ENCODE data around the gene ST7.
"Not testable (repeated sequence)": the region's sequence is repeated elsewhere in the genome, so short reads cannot be mapped to it uniquely, and the experiment has no call there.

The ST7 gene

GRCh38 chr7:117243390-117243789 lies 290.1 kb downstream of the ST7 start:
- DNase-seq: no peak

DNA sequence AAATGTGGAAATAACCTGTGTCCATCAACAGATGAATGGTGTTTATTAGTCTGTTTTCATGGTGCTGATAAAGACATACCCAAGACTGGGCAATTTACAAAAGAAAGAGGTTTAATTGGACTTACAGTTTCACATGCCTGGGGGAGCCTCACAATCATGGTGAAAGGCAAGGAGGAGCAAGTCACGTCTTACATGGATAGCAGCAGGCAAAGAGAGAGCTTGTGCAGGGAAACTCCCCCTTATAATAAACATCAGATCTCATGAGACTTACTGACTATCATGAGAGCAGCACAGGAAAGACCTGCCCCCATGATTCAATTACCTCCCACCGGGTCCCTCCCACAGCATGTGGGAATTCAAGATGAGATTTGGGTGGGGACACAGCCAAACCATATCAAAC lies 292.4 kb downstream of the ST7 start:
- DNase-seq: not testable (repeated sequence)

DNA sequence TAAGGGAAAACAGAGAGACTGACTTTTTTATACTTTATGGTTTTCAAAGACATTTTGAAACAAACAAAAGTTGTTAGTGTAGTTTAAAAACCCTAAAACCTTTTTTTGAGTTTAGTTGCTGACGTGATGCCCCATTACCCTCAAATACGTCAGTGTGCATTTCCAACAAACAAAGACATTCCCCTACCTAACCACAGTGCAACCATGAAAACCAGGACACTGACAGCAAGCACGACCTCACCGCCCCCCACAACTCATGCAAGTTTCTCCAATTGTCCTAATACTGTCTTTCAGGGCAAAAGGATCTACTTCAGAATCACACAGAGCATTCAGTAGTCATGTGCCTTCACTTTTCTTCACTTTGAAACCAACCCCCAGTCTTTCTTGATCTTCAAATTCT lies 294.5 kb downstream of the ST7 start:
- DNase-seq: no peak

DNA sequence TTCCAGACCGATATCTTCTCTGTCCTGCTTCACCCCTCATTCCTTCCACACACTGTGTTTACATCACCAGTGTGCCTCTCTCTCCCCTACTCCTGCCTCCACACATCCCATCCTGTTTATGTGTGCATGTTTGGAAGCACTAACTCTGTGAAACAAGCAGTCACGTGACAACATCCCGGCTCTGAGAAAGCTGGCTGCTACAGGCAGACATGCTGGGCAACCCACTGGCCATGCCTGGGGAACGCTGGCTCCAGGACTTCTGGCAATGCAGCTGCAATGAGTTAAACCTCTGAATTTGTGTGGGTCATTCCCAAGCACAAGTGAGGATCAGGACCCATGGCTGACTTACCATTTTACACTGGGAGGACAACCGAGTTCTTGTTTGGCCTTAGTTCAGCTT lies 295.5 kb downstream of the ST7 start:
- no peak for DNase-seq

DNA sequence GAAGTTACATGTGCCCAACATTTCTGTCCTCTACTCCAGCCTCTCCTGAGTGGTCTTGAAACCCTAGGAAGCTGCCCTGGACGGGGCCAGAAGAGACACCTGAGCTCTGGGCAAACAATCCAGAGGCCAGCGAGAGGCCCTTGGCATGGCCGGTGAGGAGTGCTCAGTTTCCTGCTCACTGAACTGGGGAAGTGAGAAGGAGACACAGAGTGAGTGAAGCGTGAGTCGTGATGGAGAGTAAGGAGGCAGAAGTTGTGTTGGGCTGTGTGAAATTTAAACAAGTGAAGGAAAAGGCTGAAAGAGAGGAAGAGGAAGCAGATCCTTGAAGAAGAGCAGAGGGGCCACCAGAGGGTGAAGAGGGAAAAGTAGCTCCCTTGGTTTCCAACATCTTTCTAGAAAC lies 296.4 kb downstream of the ST7 start:
- no peak for DNase-seq

GRCh38 chr7:117250245-117250644 lies 296.9 kb downstream of the ST7 start:
- no peak for DNase-seq

DNA sequence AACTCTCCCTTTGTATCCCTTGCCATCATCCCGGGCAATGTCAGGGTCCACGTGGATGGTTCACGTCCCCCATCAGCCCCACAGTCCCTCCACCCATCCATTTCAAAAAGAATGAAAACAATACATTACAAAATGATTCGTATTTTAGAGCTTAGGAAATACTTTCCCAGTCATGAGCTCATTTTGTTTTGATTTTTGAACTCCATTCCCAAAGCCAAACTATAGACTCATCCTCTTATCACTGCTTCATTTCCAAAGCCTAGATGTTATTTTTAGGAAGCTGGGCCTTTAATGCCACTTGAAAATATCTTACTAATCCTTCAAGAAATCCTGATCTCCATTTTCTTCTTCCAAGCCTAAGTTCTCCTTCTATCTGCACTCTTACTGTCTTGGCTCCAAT lies 297.5 kb downstream of the ST7 start:
- DNase-seq: no peak

DNA sequence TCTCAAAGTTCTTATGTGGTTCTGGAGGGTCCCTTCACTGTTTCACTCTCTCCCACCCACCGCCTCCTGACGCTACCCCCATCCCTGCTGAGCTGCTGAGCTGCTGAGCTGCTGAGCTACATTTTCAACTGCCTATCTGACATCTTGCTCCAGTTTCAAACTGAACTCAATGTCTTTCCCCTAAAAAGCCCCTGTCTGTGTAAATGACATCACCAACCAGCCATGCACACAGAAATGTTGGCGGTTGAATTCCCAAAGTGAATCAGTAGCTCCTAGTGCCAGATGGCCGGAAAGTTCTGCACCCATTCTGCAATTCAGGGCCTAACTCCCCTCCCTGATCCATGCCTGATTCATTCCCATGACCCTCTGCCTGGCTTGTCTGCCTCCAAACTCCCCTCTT lies 298.4 kb downstream of the ST7 start:
- no peak for DNase-seq

GRCh38 chr7:117259615-117260014 lies 306.3 kb downstream of the ST7 start:
- no peak for DNase-seq

DNA sequence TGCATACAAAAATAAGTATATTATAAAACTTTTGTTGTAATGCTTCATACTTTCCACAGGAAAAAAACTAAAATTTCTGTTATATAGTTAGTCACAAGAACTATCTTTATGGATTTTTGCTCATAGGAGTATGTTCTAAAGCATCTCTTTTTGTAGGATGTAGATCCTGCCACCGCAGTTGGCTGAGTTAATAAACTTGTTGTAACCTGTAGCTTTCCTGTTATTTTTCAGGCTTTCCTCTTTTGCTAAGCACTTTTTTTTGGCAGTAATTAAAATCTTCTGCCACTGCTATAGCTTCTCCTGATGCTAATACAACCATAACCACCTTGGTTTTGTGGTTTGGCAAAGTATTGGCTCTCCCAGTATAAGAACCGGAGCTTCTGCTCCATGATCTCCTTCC lies 309.2 kb downstream of the ST7 start:
- DNase-seq: no peak

DNA sequence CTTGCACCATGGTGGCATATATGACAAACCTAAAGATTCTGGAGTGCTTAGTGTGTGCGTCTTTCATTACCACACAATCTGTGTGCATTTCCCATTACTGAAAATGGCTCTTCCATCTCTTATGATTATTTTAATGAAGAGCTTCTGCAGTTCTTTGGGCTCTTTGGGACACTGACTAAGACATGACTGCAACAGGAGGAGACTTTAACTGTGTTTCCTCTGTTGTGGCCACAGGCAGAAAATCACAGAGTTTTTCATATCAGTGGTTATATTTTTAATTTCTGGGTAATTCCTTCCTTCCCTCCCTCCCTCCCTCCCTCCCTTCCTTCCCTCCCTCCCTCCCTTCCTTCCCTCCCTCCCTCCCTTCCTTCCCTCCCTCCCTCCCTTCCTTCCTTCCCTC lies 311.4 kb downstream of the ST7 start:
- DNase-seq: no peak

GRCh38 chr7:117269417-117269816 lies 316.1 kb downstream of the ST7 start:
- no peak for DNase-seq

DNA sequence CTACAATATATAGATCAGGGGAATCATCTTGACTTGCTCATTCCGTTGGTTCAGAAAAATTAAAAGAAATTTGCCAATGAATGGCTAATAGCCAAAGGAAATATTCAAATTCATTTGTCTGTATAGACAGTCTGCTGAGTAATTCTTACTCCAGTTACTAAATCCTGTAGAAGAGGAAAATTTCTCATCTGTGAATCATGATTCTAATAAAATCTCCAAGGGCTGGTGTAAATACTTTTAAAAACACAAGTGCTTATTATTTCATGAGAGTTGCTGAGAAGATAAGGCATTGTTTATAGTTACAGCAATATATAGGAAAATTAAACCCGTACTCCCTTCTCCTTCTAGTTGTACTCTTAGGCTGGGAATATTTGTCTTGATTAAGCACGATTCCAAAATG lies 316.6 kb downstream of the ST7 start:
- no peak for DNase-seq

- no peak for DNase-seq
Observed at GRCh38 chr7:117270371-117270770, 317.1 kb downstream of the ST7 start.

DNA sequence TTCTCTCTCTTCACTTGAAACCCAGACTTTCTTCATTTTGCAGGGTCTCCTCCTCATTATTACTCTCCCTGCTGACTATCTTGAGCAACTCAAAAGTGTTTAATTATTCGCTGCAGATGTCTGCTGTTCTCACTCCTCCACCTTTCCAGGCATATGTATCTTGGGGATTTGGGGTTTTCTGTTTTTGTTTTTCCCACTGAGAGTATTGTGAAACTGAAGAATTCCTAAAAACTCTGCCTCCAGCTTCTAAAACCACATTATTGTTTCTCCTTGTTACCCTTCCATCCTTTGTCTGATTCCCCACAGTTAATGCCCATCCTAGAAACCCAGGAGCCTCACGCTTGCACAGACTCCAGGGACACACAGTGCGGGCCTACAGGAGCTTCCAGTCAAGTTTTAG lies 318.3 kb downstream of the ST7 start:
- no peak for DNase-seq

DNA sequence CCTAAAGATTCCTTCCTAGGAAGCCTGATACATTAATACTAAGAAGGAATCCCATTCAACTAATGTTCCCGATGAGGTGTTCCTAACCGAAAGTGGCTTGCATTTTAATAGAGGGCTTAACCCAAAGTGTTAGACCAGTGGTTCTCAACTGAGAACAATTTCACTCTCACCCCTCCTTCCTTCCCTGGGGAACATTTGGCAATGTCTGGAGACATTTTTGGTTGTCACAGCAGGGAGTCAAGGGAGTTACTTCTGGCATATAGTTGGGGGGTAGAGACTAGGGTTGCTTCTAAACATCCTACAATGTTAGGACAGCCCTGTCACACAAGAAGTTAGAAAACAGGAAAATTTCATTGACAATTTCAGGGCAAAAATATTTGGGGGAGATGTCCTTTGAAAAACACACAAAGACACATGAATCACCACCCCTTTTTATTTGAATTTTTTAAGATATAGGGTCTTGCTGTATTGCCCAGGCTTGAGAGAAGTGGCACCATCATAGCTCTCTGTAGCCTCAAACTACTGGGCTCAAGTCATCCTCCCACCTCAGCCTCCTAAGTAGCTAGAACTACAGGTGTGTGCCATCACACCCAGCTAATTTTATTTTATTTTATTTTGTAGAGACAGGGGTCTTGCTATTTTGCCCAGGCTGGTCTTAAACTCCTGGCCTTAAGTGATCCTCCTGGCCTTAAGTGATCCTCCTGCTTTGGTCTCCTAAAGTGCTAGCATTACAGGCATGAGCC lies 318.9 kb downstream of the ST7 start:
- no peak for DNase-seq

DNA sequence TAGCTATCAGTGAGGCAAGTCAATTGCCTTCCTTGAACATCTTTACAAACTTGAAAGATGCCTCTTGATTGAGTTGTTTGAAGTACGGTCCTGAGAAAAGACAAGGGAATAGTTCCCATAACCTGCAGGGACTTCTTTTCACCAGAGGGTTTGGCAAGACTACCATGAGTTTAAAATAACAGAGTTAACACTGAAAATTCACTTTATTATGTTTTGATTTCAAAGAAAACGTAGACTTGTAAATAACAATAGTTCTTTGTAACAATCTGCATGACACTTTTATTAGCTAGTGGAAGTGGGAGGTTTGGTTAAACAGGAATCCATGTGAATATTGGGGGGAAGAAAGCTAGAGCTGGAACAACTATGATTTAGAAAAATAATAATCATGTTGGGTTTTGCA lies 320.0 kb downstream of the ST7 start:
- DNase-seq: no peak

DNA sequence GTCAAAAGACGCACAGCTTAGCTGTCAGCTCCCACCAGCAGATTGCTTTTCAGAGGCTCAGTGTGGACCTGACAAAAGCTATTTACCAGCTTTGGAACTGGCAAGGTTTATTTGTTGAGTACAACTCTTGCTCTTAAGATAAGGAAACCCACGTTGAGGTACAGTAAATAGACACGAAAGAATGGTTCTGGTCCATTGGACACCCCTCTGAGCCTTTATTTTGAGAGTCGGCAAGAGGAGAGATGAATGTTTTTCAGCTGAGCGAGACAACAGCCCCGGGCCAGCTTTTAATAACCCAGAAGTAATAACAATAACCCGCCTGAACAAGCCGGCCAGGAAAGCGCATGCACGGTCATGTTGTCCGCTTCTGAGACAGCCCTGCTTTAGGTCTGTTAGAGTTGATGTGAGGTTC lies 320.5 kb downstream of the ST7 start:
- no peak for DNase-seq

- no peak for DNase-seq
Observed at GRCh38 chr7:117274951-117275350, 321.6 kb downstream of the ST7 start.

DNA sequence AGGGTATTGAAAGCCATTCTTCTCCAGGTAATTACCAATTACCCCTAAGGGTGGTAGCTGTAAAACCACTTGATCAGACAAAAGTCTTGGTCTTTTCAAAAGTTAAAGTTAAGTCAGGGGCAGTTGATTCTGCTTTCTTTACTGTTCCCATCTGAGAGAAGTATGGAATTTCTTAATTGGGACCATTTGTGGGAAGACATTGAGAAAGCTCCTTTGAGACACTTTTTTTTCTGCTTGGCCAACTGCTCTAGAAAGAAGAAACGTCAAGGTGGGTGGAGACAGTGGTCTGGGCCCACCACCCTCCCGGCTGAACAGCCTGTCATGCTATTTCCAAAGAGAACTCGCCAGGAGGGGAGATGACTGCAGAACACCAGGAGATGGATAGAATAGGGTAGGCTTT lies 324.3 kb downstream of the ST7 start:
- DNase-seq: no peak

GRCh38 chr7:117278040-117278439 lies 324.7 kb downstream of the ST7 start:
- no peak for DNase-seq

- no peak for DNase-seq
Observed at GRCh38 chr7:117279203-117279602, 325.9 kb downstream of the ST7 start.
